Activated T-helper 2 cell treated with anti-CD3 and anti-CD28 coated beads, Interferon-gamma antibody, Interleukin-2, Interleukin-4, amounts not matched to agents 10 μg/mL and 5 μg/mL and 100 μg/mL, durations not matched to agents 14 hours and 24 hours and 36 hours (primary cell): ENCODE results near the gene SCO2. TPM values are rescaled to one million over a fixed set of nuclear protein-coding genes. Genes with fewer than 3 reads are reported as not detected.

Source experiments
- DNase-seq: peaks from one replicate; pipeline ENCODE4 v3.0.0; 2021; ENCODE audit warnings: low spot score
- H3K27ac Mint-ChIP-seq: one replicate; pipeline ENCODE4 v1.8.0; 2021; ENCODE audit warnings: mixed read lengths
- H3K27me3 Mint-ChIP-seq: one replicate; pipeline ENCODE4 v1.8.0; 2021; ENCODE audit warnings: low read depth, mixed read lengths
- H3K36me3 Mint-ChIP-seq: one replicate; pipeline ENCODE4 v1.8.0; 2021; ENCODE audit warnings: low read depth, mixed read lengths
- H3K4me1 Mint-ChIP-seq: one replicate; pipeline ENCODE4 v1.8.0; 2021; ENCODE audit warnings: low read depth, mixed read lengths
- H3K4me3 Mint-ChIP-seq: one replicate; pipeline ENCODE4 v1.8.0; 2021; ENCODE audit warnings: low read depth, mild to moderate bottlenecking, moderate library complexity, mixed read lengths
- H3K9me3 Mint-ChIP-seq: one replicate; pipeline ENCODE4 v1.8.0; 2021; ENCODE audit warnings: mixed read lengths
- intact Hi-C: fragments of 100-400 bp; cut with micrococcal nuclease; formaldehyde crosslinking; loops from one replicate; pipeline ENCODE4 v1.15.1; 2023
- total RNA-seq: library from RNA; stranded (reverse); gene quantifications from 2 replicates; pipeline ENCODE4 v1.2.3, GENCODE V29; 2022

Gene SCO2
- total RNA-seq, 1 donor from 2014 or later: 3.8 TPM

DNA sequence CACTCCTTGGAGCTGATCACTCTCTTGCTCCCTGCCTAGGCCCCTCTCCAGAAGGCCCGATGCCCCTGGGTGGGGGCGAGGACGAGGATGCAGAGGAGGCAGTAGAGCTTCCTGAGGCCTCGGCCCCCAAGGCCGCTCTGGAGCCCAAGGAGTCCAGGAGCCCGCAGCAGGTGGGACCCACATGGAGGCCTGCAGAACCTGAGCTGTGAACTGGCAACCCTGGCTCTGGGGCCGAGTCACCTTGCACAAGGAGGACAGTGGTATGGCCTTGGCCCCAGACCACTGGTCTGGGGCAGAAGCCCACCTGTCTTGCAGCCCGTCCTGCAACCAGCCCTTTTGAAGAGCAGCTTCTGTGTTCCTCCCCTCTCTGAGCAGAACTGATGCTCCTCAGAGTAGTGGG, 6.2 kb downstream of the SCO2 start:
- Mint-ChIP-seq H3K27ac (no peak overlapping the region), H3K36me3 (peaks cover 59% of the 10 kb centered on the region), H3K4me1 (peaks cover 5% of the 10 kb centered on the region), H3K4me3 (no peak overlapping the region), H3K27me3 (no peaks in the 10 kb centered on the region), H3K9me3 (no peaks in the 10 kb centered on the region)
- DNase-seq: no peak
- intact Hi-C loops: no loop called here

DNA sequence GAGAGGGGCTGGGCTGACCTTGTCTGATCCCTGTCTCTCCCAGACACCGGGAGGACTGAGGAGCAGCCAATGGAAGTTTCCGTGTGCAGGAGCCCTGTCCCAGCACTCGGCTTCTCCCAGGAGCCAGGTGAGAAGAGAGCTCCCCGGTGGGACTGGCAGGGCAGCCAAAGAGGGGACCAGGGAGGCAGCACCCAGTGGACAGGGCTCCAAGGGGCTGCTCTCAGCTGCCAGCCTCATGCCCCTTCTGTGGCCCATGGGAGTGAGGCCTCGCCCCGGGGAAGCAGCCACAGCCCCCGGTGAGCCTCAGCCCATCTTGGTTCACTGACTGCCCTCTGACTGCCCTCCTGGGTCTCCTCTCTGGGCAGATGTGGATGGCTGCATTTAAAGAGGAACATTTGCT, 6.8 kb downstream of the SCO2 start:
- H3K4me1 Mint-ChIP-seq: peaks cover 5% of the 10 kb centered on the region
- no peak overlapping the region for H3K4me3 Mint-ChIP-seq
- intact Hi-C loops: no loop called here
- no peaks in the 10 kb centered on the region for H3K9me3 Mint-ChIP-seq
- no peaks in the 10 kb centered on the region for H3K27me3 Mint-ChIP-seq
- H3K27ac Mint-ChIP-seq: no peak overlapping the region
- H3K36me3 Mint-ChIP-seq: peaks cover 59% of the 10 kb centered on the region
- no peak for DNase-seq

DNA sequence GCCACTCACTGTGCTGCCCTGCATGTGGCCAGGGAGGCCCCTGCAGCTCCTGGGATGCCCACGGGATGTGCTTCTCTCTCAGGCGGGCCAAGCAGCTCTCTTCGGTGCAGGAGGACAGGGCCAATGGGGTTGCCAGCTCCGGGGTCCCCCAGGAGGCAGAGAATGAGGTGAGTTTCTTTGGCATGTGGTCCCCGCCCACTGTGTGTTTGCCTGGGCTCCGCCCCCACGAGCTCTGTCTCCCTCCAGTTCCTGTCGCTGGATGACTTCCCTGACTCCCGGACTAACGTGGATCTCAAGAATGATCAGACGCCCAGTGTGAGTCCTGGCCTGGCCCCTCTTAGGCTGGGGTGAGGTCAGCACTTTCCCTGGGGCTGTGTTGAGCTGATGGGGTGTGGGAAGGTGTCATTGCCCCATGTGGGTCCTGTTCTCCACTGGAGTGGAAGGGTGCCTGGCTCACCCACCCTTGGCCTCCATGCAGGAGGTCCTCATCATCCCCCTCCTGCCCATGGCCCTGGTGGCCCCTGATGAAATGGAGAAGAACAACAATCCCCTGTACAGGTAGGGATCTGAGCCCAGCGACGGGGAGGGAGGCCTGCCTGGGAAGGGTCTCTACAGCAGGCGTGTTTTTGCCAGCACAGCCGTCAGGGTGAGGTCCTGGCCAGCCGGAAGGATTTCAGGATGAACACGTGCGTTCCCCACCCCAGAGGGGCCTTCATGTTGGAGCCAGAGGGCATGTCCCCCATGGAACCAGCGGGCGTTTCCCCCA, 7.7 kb downstream of the SCO2 start:
- Mint-ChIP-seq H3K27me3 (no peaks in the 10 kb centered on the region), H3K4me3 (no peak overlapping the region), H3K9me3 (no peaks in the 10 kb centered on the region), H3K36me3 (peaks cover 53% of the 10 kb centered on the region), H3K4me1 (peaks cover 5% of the 10 kb centered on the region), H3K27ac (no peak overlapping the region)
- no peak for DNase-seq
- intact Hi-C loops: no loop called here

DNA sequence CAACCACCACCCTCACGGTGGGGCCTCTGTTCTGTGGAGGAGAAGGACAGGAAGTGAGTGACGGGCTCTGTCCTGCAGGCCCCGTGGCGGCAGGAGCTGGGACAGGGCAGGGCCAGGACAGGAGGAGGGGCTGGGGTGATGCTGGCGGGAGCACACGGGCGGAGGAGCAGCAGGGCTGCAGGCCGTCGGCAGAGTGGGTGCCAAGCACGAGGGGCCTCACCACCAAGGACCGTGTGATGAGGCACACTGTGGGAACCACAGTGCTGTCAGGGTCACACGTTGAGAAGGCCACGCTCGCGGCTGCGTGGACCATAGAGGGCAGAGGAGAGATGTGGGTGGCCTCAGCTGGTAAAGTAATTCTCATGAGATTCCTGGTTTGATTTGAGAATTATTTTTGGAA, 8.5 kb downstream of the SCO2 start:
- no peaks in the 10 kb centered on the region for H3K9me3 Mint-ChIP-seq
- no peak overlapping the region for H3K27ac Mint-ChIP-seq
- intact Hi-C loops: no loop called here
- H3K36me3 Mint-ChIP-seq: peaks cover 59% of the 10 kb centered on the region
- H3K4me1 Mint-ChIP-seq: peaks cover 11% of the 10 kb centered on the region
- no peaks in the 10 kb centered on the region for H3K27me3 Mint-ChIP-seq
- no peak for DNase-seq
- no peak overlapping the region for H3K4me3 Mint-ChIP-seq

DNA sequence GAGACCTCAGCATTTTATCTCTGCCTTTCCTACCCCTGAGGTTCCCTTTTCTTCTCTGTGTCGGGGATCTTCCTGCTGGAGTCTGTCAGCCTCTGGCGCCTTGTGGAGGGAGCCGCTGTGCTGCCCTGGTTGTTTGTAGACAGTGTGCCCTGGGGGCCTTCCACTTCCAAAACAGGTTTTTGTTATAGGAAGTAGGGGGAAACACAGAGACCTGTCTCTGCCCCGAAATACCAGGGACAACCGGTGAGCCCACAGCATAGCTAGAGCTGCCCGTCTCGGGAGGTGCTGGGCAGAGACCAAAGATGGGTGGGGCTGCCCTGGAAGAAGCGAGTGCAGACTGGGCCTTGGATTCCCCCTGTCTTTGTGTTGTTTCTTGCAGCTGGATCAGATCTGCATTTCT, 9.3 kb downstream of the SCO2 start:
- DNase-seq: no peak
- H3K9me3 Mint-ChIP-seq: no peaks in the 10 kb centered on the region
- H3K27ac Mint-ChIP-seq: no peak overlapping the region
- intact Hi-C loops: no loop called here
- H3K4me1 Mint-ChIP-seq: peaks cover 11% of the 10 kb centered on the region
- H3K36me3 Mint-ChIP-seq: peaks cover 57% of the 10 kb centered on the region
- H3K27me3 Mint-ChIP-seq: no peaks in the 10 kb centered on the region
- no peak overlapping the region for H3K4me3 Mint-ChIP-seq

DNA sequence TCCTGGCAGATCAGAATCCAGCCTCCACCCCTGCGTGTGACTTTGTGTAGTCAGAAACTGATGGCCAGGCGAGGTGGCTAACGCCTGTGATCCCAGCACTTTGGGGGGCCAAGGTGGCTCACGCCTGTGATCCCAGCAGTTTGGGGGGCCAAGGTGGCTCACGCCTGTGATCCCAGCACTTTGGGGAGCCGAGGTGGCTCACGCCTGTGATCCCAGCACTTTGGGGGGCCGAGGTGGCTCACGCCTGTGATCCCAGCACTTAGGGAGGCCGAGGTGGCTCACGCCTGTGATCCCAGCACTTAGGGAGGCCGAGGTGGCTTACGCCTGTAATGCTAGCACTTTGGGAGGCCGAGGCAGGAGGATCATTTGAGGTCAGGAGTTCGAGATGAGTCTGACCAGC, 12.2 kb downstream of the SCO2 start:
- H3K4me3 Mint-ChIP-seq: no peak overlapping the region
- no peaks in the 10 kb centered on the region for H3K9me3 Mint-ChIP-seq

DNA sequence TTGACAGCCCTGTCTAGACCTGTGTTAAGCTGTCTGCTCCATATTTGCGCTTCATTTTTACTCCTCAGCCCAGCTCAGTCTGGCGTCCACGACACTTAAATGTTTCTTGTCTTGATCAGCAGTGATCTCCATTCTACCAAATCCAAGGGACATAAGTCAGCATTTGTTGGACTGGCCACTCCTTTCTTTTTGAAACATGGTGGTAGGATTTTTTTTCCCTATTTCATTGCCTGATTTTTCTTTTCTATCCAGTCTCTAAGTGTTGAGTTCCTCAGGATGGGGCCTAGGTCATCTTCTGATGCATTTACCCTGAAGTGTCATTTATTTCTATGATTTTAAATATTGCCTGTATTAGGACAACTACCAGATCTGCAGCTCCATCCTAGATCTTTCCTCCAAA, 16.5 kb downstream of the SCO2 start:
- Mint-ChIP-seq H3K4me1 (peaks cover 16% of the 10 kb centered on the region), H3K9me3 (no peaks in the 10 kb centered on the region), H3K36me3 (peaks cover 18% of the 10 kb centered on the region), H3K27me3 (no peaks in the 10 kb centered on the region), H3K27ac (peak overlapping the region; percentile 91), H3K4me3 (peak overlapping the region; percentile 92)
- intact Hi-C loops: loop anchor here (1.0 to 2.0 kb wide), 2 partner anchors 16 to 74 kb away; partner anchors contain the start of genes CHKB and SCO2
- no peak for DNase-seq

More for the DNA sequence above, 12.2 kb downstream of the SCO2 start:
- Mint-ChIP-seq H3K4me1 (peaks cover 21% of the 10 kb centered on the region), H3K27me3 (no peaks in the 10 kb centered on the region), H3K36me3 (peaks cover 43% of the 10 kb centered on the region), H3K27ac (no peak overlapping the region)
- DNase-seq: no peak
- intact Hi-C loops: no loop called here

DNA sequence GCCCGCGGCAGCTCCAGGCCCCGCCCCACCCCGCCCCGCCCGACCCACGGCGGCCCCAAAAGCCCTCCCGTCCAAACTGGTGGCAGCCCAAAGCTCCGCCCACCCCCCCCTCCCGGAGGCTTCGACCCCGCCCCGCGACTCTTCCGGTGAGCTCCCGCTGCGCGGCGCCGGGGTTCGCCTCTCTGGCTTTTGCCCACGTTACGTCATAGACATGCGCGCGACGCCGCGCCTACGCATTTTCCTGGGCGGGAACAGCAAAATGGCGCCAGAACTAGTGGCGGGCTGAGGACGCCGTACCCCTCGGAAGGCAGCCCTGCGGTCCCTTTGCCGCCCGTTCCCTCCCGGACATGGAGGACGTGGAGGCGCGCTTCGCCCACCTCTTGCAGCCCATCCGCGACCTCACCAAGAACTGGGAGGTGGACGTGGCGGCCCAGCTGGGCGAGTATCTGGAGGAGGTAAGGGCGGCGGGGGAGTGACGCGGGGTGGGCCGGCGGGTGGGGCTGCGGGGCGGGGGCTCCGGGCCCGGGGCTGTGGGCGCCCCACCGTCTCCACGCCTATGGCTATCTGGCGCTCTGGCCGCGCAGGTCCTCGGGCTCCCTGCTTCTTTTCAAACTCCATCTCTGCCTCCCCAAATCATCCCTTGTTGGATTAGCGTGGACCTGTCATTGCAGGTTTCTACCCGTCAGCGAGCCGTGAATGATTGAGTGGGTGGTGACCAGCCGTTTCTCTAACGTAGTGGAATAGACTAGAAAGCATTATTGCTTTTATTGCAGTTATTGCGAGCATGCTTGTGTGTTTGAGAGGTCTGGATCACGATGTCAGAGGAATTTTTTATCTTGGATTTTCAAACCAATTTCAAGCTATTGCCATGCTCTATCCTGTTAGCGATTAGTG, 17.2 kb downstream of the SCO2 start, which contains the start of gene NCAPH2:
TSS of gene NCAPH2 (plus strand) at position 234 of the 894 bp plus-strand sequence. CDS start at position 348, 114 bp downstream.
- peak; percentile 96 for DNase-seq
- H3K4me3 Mint-ChIP-seq: peak within 1 kb of the TSS; percentile 96
- intact Hi-C loops: loop anchor here (1.0 to 2.0 kb wide), 2 partner anchors 17 to 75 kb away; partner anchors contain the start of genes CHKB and SCO2
- H3K27me3 Mint-ChIP-seq: no peaks in the 10 kb centered on the region
- H3K9me3 Mint-ChIP-seq: no peaks in the 10 kb centered on the region
- H3K27ac Mint-ChIP-seq: peak within 1 kb of the TSS; percentile 94
- H3K4me1 Mint-ChIP-seq: peaks cover 16% of the 10 kb centered on the region
- peaks cover 18% of the 10 kb centered on the region for H3K36me3 Mint-ChIP-seq

DNA sequence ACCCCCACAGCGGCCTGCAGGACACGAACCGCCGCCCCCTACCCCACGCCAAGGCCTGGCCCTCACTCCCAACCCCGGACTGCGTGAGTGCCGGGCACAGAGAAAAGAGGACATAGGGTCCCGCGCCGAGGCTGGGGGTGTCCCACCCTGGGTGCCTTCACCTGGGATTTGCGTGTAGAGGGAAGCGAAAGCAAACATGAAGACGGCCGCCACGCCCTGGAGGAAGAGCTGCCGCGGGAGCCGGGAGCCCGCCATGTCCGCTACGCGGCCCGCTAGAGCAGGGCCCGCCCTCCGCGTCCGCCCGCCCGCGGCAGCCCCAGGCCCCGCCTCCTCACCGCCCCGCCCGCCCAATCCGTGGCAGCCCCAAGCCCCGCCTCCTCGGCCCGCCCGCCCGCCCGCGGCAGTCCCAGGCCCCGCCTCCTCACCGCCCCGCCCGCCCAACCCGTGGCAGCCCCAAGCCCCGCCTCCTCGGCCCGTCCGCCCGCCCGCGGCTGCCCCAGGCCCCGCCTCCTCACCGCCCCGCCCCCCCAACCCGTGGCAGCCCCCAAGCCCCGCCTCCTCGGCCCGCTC, 17.9 kb downstream of the SCO2 start, which contains the start of gene LMF2:
TSS of gene LMF2 (minus strand) at position 282 of the 570 bp plus-strand sequence. CDS start at position 255, 27 bp downstream.
- Mint-ChIP-seq H3K27ac (peak within 1 kb of the TSS; percentile 94), H3K9me3 (no peaks in the 10 kb centered on the region), H3K36me3 (peaks cover 15% of the 10 kb centered on the region), H3K27me3 (no peaks in the 10 kb centered on the region), H3K4me1 (peaks cover 15% of the 10 kb centered on the region), H3K4me3 (peak within 1 kb of the TSS; percentile 96)
- peak; percentile 90 for DNase-seq
- intact Hi-C loops: no loop called here

DNA sequence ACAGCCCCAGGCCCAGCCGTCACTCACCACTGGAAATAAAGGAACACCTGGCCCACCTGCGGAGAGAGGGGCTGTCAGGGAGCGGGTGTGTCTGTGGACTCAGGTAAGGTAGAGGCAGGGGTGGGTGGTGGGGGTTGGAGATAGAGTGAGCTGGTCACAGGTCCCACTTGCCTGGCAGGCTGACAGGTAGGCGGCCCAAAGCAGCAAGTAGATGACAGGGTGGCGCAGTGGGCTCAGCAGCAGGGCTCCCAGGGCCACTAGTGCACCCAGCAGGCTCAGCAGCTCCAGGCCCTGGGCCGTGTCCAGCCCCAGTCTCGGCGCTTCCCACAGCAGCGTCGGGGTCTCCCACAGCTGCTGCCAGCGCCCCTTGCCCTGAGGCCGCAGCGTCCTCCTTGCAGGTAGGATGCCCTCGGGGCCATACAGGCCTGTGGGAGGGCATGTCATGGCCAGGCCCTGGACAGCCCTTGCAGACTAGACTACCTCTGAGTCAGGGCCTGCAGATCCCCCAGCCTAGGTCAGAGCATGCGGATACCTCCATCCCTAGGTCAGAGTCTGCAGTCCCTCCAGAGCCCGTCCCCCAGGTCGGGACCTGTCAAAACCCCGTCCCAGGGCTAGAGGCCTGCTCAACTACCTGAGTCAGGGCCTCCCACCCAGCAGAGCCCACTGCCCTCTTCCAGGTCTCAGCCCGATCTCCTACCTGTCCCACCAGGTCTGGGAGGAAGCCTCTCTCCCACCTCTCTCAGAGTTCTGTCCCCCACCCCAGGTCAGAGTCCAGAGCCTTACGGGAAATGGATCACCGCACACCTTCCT, 18.6 kb downstream of the SCO2 start:
- H3K4me1 Mint-ChIP-seq: peaks cover 10% of the 10 kb centered on the region
- H3K4me3 Mint-ChIP-seq: peak overlapping the region; percentile 96
- H3K27me3 Mint-ChIP-seq: no peaks in the 10 kb centered on the region
- H3K36me3 Mint-ChIP-seq: peaks cover 8% of the 10 kb centered on the region
- DNase-seq: no peak
- peak overlapping the region; percentile 79 for H3K27ac Mint-ChIP-seq
- intact Hi-C loops: no loop called here
- no peaks in the 10 kb centered on the region for H3K9me3 Mint-ChIP-seq

DNA sequence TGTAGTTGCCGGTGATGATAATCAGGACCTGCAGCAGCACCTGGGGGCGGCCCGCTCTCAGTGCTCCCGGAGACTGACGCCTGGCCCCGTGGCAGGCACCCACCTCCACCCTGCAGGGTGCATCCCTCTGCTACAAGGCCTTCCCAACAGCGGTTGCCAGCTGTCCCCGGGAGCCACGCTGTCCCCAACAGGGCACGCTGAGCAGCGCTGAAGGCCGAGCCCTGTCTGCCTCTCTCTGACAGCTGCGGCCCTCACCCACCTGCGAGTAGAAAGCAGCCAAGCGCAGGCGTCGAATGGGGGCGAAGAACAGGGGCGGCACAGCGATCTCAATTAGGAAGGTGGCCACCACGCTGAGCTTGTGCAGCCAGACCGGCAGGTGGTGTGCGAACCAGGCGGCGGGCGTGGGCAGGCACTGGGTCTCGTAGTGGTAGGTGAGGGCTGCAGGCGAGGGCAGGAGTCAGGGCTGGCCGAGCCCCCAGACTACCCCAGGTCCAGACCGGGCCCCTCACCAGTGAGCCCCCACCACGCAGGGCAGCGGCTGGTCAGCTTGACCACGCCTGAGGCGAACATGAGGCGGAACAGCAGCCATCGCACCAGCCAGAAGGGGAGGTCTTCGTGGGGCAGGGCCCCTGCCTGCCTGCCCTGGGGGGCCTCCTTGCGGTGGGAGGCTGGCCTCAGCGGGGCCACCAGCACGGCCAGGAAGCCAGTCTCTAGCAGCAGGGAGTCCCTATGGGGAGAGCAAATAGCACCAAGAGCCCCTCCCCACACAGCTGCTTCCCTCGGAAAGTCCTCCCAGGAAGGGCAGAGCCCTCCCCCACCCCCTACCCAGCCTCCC, 19.4 kb downstream of the SCO2 start:
- intact Hi-C loops: no loop called here

More for the DNA sequence above, 19.4 kb downstream of the SCO2 start:
- Mint-ChIP-seq H3K36me3 (peaks cover 8% of the 10 kb centered on the region), H3K4me3 (peak overlapping the region; percentile 96), H3K27ac (no peak overlapping the region), H3K4me1 (peaks cover 10% of the 10 kb centered on the region), H3K27me3 (no peaks in the 10 kb centered on the region), H3K9me3 (no peaks in the 10 kb centered on the region)
- no peak for DNase-seq
